Measurements from ENCODE around the gene THSD1. TPM values are rescaled to one million over a fixed set of nuclear protein-coding genes. Genes with fewer than 3 reads are reported as not detected.
A peak's percentile ranks its signal among the peaks of the same experiment; 100 is the strongest.

THSD1 gene
- total and polyA plus RNA-seq, 10 of the 15 experiments (the other 5 are each of a cell fraction or from before 2014, with no cell fraction given): 0.03 to 0.20 (median 0.13) TPM; not detected in 2

- TF ChIP-seq YBX1 (IDR thresholded peaks at IDR 0.05) (no peak), FOS (IDR thresholded peaks at IDR 0.05; ENCODE audit: borderline replicate concordance, extremely low read depth, insufficient read length) (no peak), BRCA1 (IDR thresholded peaks at IDR 0.05; ENCODE audit: low read depth, low read length) (no peak), ZBTB11 (CRISPR knock-in tag; IDR thresholded peaks at IDR 0.05) (no peak), DPF2 (IDR thresholded peaks at IDR 0.05) (0 out of 2 replicates have a peak, but pooled peaks have one; percentile 64), RFX5 (IDR thresholded peaks at IDR 0.05; ENCODE audit: low read depth, low read length) (no peak), TARDBP (IDR thresholded peaks at IDR 0.05; ENCODE audit: borderline replicate concordance) (no peak), E4F1 (IDR thresholded peaks at IDR 0.05; ENCODE audit: borderline replicate concordance, partially characterized antibody) (no peak), PAX8 (IDR thresholded peaks at IDR 0.05) (no peak), ESRRA (IDR thresholded peaks at IDR 0.05; ENCODE audit: low read length) (no peak), USF1 (IDR thresholded peaks at IDR 0.05; ENCODE audit: borderline replicate concordance, extremely low read length, insufficient read depth, low read depth, low read length) (no peak), POLR2AphosphoS2 (IDR thresholded peaks at IDR 0.05; ENCODE audit: low read depth, low read length) (no peak; the same call in none of the 2 replicates), ATF2 (IDR thresholded peaks at IDR 0.05; ENCODE audit: low read length) (peak; percentile 52; the same call in 1 of the 2 replicates), ZBTB4 (CRISPR knock-in tag; IDR thresholded peaks at IDR 0.05) (no peak), PKNOX1 (IDR thresholded peaks at IDR 0.05) (peak; percentile 89), NR2C1 (IDR thresholded peaks at IDR 0.05) (no peak), POLR2A (IDR thresholded peaks at IDR 0.05; ENCODE audit: low read depth, low read length) (peak; percentile 53), CREM (IDR thresholded peaks at IDR 0.05; ENCODE audit: low read depth) (no peak), TAF1 (IDR thresholded peaks at IDR 0.05; ENCODE audit: borderline replicate concordance, low read depth, low read length) (peak; percentile 48; the same call in 1 of the 2 replicates)
These were observed 48.5 kb upstream of the THSD1 start (continued) for GRCh38 chr13:52454459-52454819.
